Thoracic aorta (tissue), 2 donors: ENCODE results near the gene KLHDC9. TPM values are rescaled to one million over a fixed set of nuclear protein-coding genes. Genes with fewer than 3 reads are reported as not detected.
"Not testable (repeated sequence)": the region's sequence is repeated elsewhere in the genome, so short reads cannot be mapped to it uniquely, and the experiment has no call there.

Source experiments
- ATAC-seq: fragments of 150-250 bp; one replicate; pipeline ENCODE4 v1.8.0; 2017; ENCODE audit warnings: low read depth; ENCODE audit not compliant: insufficient number of reproducible peaks, low FRiP score
- DNase-seq: peaks from one replicate; pipeline ENCODE4 v3.0.0-alpha.2; 2020; ENCODE audit warnings: low spot score
- H3K27ac ChIP-seq, 2 donors: fragments of 200-600 bp; sonication (generic); 1 replicate in 1 of 2; 2 replicates in 1 of 2; pipeline ENCODE4 v1.5.1; 2016; ENCODE audit warnings: mild to moderate bottlenecking in 2 of 2, moderate library complexity in 2 of 2
- H3K27me3 ChIP-seq: fragments of 200-600 bp; sonication (generic); replicated peaks from 2 replicates; pipeline ENCODE4 v1.6.0; 2016; ENCODE audit warnings: mild to moderate bottlenecking; ENCODE audit not compliant: insufficient read depth
- H3K36me3 ChIP-seq: fragments of 200-600 bp; sonication (generic); one replicate; pipeline ENCODE4 v1.5.1; 2016
- H3K4me1 ChIP-seq, 2 donors: fragments of 200-600 bp; sonication (generic); 1 replicate in 1 of 2; 2 replicates in 1 of 2; pipeline versions ENCODE4 v1.5.1 to v1.6.0; 2016; ENCODE audit warnings: low read depth in 2 of 2, mild to moderate bottlenecking in 1 of 2; ENCODE audit not compliant: control insufficient read depth in 1 of 2
- H3K4me3 ChIP-seq: fragments of 200-600 bp; sonication (generic); 2 replicates; pipeline ENCODE4 v1.5.1; 2016; ENCODE audit warnings: mild to moderate bottlenecking
- H3K9me3 ChIP-seq: fragments of 200-600 bp; sonication (generic); 2 replicates; pipeline ENCODE4 v1.5.1; 2016
- total RNA-seq, 2 donors: library from RNA; depleted of rRNA; stranded (reverse); fragments of >200 nt; gene quantifications; one replicate each; pipeline versions ENCODE4 v1.1.0 to v1.2.3, GENCODE V29; 2016
- TF ChIP-seq, protein P1 (sequence below): fragments of 200-600 bp; sonication (generic); IDR thresholded peaks from one replicate; pipeline ENCODE4 v1.5.1; 2019; ENCODE audit warnings: antibody characterized with exemption

The KLHDC9 gene
- total RNA-seq, 2 donors from 2014 or later = 7.9 to 8.6 TPM

DNA sequence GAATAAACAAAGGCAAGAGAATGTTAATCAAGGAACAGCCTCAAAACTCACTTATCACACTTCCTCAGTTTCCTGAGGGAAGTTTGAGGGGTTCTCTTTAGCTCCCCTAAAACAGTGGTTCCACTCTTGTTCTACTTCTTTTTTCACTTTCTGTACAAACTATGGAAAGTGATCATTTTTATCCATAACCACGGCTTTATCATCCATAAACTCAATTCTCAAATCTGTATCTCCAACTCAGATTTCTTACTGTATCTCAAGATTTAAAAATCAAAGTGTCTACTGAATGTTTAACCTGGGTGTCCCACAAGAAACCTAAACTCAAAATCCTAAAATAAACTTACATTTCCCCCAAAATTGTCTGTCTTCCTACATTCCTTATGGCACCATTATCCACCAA is 15.8 kb downstream of the KLHDC9 start:
- H3K4me1 ChIP-seq = peaks cover 25 to 36% of the 10 kb centered on the region in 2 donors
- no peaks in the 10 kb centered on the region for H3K27me3 ChIP-seq
- H3K4me3 ChIP-seq = no peak overlapping the region
- TF ChIP-seq, protein P1, sequence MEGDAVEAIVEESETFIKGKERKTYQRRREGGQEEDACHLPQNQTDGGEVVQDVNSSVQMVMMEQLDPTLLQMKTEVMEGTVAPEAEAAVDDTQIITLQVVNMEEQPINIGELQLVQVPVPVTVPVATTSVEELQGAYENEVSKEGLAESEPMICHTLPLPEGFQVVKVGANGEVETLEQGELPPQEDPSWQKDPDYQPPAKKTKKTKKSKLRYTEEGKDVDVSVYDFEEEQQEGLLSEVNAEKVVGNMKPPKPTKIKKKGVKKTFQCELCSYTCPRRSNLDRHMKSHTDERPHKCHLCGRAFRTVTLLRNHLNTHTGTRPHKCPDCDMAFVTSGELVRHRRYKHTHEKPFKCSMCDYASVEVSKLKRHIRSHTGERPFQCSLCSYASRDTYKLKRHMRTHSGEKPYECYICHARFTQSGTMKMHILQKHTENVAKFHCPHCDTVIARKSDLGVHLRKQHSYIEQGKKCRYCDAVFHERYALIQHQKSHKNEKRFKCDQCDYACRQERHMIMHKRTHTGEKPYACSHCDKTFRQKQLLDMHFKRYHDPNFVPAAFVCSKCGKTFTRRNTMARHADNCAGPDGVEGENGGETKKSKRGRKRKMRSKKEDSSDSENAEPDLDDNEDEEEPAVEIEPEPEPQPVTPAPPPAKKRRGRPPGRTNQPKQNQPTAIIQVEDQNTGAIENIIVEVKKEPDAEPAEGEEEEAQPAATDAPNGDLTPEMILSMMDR = no peak
- no peaks in the 10 kb centered on the region for H3K9me3 ChIP-seq
- DNase-seq (no peak), ATAC-seq (no peak)
- no peaks in the 10 kb centered on the region for H3K36me3 ChIP-seq
- no peak overlapping the region for H3K27ac ChIP-seq

DNA sequence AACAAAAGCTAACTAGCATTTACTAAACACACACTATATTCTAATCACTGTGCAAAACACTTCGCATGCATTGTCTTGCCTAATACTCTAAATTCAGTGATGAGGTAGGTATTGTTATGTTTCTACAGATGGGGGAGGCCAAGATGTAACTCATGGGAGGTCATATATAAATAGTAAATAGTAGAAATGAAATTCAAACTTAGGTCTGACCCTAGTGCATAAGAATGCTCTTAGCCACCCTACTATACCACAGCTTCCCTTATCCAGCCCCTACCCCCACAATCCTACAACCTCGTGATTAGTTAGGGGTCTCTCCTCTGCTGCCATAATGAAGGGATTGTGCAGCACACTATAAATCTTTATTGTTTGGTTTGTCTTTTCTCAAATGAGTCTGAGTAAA is 16.4 kb downstream of the KLHDC9 start:
- Histone ChIP-seq H3K9me3 (no peaks in the 10 kb centered on the region), H3K27me3 (no peaks in the 10 kb centered on the region), H3K4me1 (peaks cover 28 to 42% of the 10 kb centered on the region in 2 donors), H3K36me3 (no peaks in the 10 kb centered on the region), H3K4me3 (no peak overlapping the region), H3K27ac (no peak overlapping the region)
- TF ChIP-seq, protein P1 = no peak
- ATAC-seq (no peak), DNase-seq (no peak)

DNA sequence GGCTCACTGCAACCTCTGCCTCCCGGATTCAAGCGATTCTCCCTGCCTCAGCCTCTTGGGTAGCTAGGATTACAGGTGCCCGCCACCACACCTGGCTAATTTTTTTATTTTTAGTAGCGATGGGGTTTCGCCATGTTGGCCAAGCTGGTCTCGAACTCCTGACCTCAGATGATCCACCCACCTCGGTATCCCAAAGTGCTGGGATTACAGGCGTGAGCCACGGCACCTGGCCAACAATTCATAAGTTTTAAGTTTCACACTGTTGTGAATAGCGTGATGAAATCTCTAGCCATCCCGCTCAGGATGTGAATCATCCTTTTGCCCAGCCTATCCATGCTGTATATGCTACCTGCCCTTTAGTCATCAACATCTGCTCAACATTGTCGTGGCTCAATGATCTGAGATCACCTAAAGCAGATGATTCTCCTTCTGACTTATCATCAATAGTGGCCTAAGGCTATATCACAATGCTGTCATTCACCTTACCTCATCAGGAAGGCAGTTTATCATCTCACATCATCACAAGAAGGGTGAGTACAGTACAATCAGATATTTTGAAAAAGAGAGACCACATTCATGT is 17.1 kb downstream of the KLHDC9 start:
- Histone ChIP-seq H3K27me3 (no peaks in the 10 kb centered on the region), H3K36me3 (no peaks in the 10 kb centered on the region), H3K9me3 (no peaks in the 10 kb centered on the region), H3K27ac (no peak overlapping the region), H3K4me3 (no peak overlapping the region), H3K4me1 (peaks cover 28 to 49% of the 10 kb centered on the region in 2 donors)
- ATAC-seq = no peak
- no peak for DNase-seq
- TF ChIP-seq, protein P1 = no peak

DNA sequence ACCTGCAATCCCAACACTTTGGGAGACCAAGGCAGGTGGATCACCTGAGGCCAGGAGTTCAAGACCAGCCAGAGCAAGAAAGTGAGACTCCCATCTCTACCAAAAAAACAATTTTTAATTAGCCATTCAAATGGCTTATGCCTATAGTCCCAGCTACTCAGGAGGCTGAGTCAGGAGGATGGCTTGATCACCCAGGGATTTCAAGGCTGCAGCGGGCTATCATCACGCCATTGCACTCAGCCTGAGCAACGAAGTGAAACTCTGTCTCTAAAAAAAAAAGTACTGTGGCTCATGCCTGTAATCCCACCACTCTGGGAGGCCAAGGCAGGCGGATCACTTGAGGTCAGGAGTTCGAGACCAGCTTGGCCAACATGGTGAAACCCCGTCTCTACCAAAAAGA is 17.8 kb downstream of the KLHDC9 start:
- H3K27me3 ChIP-seq, H3K36me3 ChIP-seq, H3K27ac ChIP-seq, ATAC-seq, H3K4me3 ChIP-seq, H3K9me3 ChIP-seq, DNase-seq: not testable (repeated sequence)
- H3K4me1 ChIP-seq = peaks cover 28 to 51% of the 10 kb centered on the region in 2 donors

DNA sequence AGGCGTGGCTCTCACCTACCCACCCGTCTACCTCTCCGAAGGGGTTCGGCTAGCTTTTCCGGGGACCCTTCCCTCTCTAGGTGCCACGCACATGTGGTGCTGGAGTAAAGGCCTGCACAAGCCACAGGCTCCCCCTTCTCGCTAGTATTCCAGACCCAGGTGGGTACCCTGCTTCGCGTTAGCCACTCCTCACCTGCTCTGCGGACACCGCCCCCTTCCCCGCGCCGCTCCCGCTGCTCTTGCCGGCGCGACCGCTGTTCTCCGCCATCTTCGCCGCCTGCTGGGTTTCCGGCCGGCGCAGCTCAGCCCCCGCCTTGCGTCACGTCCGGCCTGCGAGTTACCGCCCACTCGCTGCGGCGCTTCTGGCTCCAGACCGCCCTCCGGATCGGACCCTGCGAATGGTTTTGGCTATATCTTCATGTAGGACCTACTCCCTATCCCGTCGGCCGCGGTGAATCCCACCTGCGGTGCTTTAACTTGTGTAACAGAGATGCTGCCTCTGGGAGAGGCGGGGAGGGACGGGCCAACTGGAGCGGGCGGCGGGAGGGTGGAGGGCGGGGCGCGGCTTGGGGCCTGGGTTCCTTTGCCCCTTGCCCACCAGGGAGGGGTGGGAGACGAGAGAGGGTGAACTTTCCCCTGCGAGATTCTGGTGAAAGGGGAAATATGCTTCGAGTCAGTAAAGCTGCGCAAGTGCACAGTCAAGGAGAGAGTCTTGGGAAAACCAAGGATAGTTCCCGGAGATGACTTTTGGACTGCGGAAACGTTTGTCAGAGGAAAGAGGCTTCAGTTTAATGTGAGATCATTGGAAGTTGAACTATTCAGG is 19.8 kb downstream of the KLHDC9 start, which contains the start of the genes NIT1 and PFDN2:
NIT1 (plus strand) TSS at position 347 of the 823 bp plus-strand sequence; CDS start at position 419, 72 bp downstream.
PFDN2 (minus strand) TSS at position 279 of the 823 bp plus-strand sequence; CDS start at position 268, 11 bp downstream.
- H3K27me3 ChIP-seq = no peaks in the 10 kb centered on the region
- H3K4me1 ChIP-seq = peaks cover 24 to 51% of the 10 kb centered on the region in 2 donors
- peaks cover 19% of the 10 kb centered on the region for H3K36me3 ChIP-seq
- ATAC-seq (peak; percentile 44), DNase-seq (peak; percentile 60)
- H3K27ac ChIP-seq = peak within 1 kb of the TSS; percentile 91 to 96
- TF ChIP-seq, protein P1 = no peak
- H3K4me3 ChIP-seq = peak within 1 kb of the TSS; percentile 82
- no peaks in the 10 kb centered on the region for H3K9me3 ChIP-seq
